Activated CD8-positive, alpha-beta memory T cell treated with anti-CD3 and anti-CD28 coated beads, Interleukin-2, amount 10 ng/mL, durations not matched to agents 7 days and 5 days (primary cell): ENCODE data around the gene SLC10A7. TPM values are rescaled to one million over a fixed set of nuclear protein-coding genes. Genes with fewer than 3 reads are reported as not detected.

ENCODE experiments used
- ATAC-seq: fragments of 150-1000 bp; cut with Tn5 transposase; one replicate; pipeline ENCODE4 v1.10.0; 2021; ENCODE audit warnings: moderate library complexity
- CTCF ChIA-PET: fragments of 350-600 bp; sonication (Branson Sonifier 250); formaldehyde crosslinking; loops from one replicate; lab custom pipeline; 2021; ENCODE audit warnings: antibody characterized with exemption; lab: Charles Lee
- DNase-seq: peaks from one replicate; pipeline ENCODE4 v3.0.0-alpha.2; 2020
- H3K27ac Mint-ChIP-seq: one replicate; pipeline ENCODE4 v1.8.0; 2021; ENCODE audit warnings: mild to moderate bottlenecking, mixed read lengths
- H3K27me3 Mint-ChIP-seq: one replicate; pipeline ENCODE4 v1.8.0; 2021; ENCODE audit warnings: mixed read lengths
- H3K36me3 Mint-ChIP-seq: one replicate; pipeline ENCODE4 v1.8.0; 2021; ENCODE audit warnings: mild to moderate bottlenecking, mixed read lengths
- H3K4me1 Mint-ChIP-seq: one replicate; pipeline ENCODE4 v1.8.0; 2021; ENCODE audit warnings: mixed read lengths
- H3K4me3 Mint-ChIP-seq: one replicate; pipeline ENCODE4 v1.8.0; 2021; ENCODE audit warnings: mild to moderate bottlenecking, moderate library complexity, mixed read lengths
- H3K9me3 Mint-ChIP-seq: one replicate; pipeline ENCODE4 v1.8.0; 2022; ENCODE audit warnings: low read depth, mixed read lengths
- total RNA-seq, 2 experiments: library from RNA; stranded (reverse); gene quantifications; one replicate each; pipeline ENCODE4 v1.2.3, GENCODE V29; 2021

Gene SLC10A7
- total RNA-seq, 2 experiments from 2014 or later: 21.4 to 23.9 TPM

DNA sequence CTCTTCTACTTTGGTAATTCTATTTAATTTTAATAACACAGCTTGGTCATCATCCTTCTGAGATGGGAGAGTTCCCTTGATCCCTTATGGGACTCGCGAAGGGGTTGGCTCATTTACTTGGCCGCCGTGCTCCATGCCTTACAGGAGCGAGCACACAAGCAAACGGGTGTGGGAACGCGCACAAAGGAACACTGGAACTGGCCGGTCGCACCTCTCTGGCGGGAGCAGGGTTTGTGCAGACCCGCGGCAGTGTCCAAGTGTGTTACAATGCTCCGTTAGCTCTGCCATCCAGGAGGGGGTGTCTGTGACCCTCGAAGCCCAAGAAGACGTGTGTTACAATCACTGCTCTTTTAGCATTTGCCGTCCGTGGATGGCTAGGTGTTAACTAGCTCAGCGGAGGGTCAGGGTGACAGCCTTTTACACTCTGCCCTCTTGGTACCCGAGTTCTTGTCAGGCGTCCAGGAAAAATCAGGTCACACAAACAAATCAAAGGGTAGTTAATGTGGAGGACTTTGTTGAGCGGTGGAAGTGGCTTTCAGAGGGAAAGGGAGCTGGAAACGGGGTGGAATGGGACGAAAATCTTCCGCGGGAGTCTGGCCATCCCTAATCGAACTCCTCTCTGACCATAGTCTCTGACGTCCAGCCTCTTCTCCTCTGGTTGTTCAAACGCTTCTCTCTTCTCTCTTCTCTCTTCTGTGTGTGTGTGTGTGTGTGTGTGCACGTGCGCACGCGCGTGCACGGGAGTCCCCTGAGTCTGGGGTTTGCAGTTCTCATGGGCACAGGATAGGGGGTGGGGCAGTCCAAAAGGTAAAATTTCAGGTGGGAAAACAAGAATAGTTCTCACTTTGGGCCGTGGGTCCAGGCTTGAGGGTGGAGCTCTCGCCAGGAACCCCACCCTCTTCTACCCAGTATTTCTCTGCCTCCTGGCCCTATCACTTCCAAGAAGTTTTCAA is 76.3 kb downstream of the SLC10A7 start:
- CTCF ChIA-PET: no interaction called here
- H3K27me3 Mint-ChIP-seq: no peaks in the 10 kb centered on the region
- DNase-seq (no peak), ATAC-seq (no peak)
- no peak overlapping the region for H3K4me3 Mint-ChIP-seq
- no peak overlapping the region for H3K27ac Mint-ChIP-seq
- H3K9me3 Mint-ChIP-seq: no peaks in the 10 kb centered on the region
- peaks cover 7% of the 10 kb centered on the region for H3K36me3 Mint-ChIP-seq
- H3K4me1 Mint-ChIP-seq: peaks cover 14% of the 10 kb centered on the region

DNA sequence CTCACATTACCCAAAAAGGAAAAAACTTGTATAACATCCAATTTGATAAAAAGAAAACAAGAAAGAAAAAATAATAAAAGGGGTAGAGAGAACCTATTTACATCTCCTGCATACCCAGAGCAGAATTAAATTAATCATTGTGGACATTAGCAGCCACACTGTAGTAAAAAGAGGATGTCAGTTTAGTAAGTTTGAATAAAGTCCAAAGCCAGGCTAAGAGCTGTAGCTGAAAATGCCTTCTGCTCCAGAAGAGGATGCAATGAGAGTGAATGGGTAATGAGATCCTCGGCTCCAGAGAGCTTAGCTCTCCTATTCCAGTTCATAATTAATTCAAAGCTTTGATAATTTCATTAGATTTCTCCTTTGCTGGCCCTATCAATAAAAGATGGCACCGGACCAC is 78.2 kb downstream of the SLC10A7 start:
- Mint-ChIP-seq H3K27ac (no peak overlapping the region), H3K4me3 (no peak overlapping the region), H3K4me1 (no peaks in the 10 kb centered on the region), H3K9me3 (no peaks in the 10 kb centered on the region), H3K36me3 (peaks cover 12% of the 10 kb centered on the region), H3K27me3 (no peaks in the 10 kb centered on the region)
- CTCF ChIA-PET: interaction anchor here (1.2 kb wide), 1 partner anchor 19 kb away, joined by 3 read pairs; no protein-coding TSS in a partner anchor
- ATAC-seq (no peak), DNase-seq (no peak)

DNA sequence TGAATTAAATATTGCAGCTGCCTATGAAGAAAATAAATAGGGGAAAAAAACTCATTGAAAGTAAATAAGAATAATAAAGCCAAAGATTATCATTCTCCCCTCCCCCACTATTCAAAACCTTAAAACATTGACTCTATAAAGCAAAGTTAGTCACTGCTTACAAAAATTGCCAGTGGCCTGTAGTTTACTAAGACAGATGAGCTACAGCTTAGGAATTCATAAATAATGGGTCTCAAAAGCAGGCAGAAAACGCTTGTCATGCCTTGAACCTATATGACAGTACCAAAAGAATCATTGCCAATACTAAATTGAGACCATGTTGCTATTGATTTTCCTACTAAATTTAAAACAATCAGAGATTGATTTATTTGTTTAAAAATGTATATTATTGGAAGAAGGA is 78.9 kb downstream of the SLC10A7 start:
- Mint-ChIP-seq H3K36me3 (peaks cover 12% of the 10 kb centered on the region), H3K27ac (no peak overlapping the region), H3K4me1 (no peaks in the 10 kb centered on the region), H3K4me3 (no peak overlapping the region), H3K27me3 (no peaks in the 10 kb centered on the region), H3K9me3 (no peaks in the 10 kb centered on the region)
- DNase-seq: no peak
- CTCF ChIA-PET: interaction anchor here (1.2 kb wide), 1 partner anchor 19 kb away, joined by 3 read pairs; no protein-coding TSS in a partner anchor
- ATAC-seq: no peak

DNA sequence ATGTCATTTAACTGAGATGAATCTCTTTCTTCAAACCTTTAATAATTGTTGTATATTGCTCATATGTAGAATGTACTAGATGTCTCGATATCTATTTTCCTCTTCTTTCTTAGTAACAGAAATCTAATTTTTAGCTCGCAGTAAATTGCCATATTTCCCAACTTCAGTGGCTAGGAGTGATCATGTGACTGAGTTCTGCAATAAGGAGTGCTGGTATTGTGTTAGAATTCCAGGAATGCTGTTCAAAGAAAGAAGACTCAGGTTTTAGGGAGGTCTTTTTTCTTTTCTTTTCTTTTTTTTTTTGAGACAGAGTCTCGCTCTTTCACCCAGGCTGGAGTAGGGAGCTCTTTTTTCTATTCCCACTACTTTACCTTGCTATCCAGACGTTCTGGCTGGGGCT is 81.7 kb downstream of the SLC10A7 start:
- Mint-ChIP-seq H3K27me3 (no peaks in the 10 kb centered on the region), H3K27ac (no peak overlapping the region), H3K4me1 (no peaks in the 10 kb centered on the region), H3K9me3 (no peaks in the 10 kb centered on the region), H3K36me3 (peaks cover 8% of the 10 kb centered on the region), H3K4me3 (no peak overlapping the region)
- CTCF ChIA-PET: no interaction called here
- DNase-seq (no peak), ATAC-seq (no peak)

DNA sequence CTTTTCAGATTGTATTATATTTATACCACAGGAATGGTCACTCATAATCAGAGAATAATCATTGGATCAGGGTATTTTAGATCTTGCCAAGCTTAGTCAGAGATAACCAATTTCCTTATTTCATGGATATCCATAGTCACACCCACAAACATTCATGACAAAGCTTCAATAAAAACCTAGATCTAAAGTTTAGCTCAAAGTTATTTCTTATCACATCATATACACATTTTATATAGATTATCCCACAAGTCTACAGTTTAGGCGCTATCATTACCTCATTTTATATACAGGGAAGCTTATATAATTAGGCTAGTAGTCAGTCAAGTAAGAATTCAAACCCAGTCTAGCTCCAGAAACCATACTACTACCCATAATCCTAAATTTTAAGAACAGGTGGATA is 82.3 kb downstream of the SLC10A7 start:
- Mint-ChIP-seq H3K4me3 (no peak overlapping the region), H3K27ac (no peak overlapping the region), H3K27me3 (no peaks in the 10 kb centered on the region), H3K36me3 (peaks cover 6% of the 10 kb centered on the region), H3K9me3 (no peaks in the 10 kb centered on the region), H3K4me1 (no peaks in the 10 kb centered on the region)
- DNase-seq (no peak), ATAC-seq (no peak)
- CTCF ChIA-PET: interaction anchor here (0.9 kb wide), 1 partner anchor 13 kb away, joined by 3 read pairs; no protein-coding TSS in a partner anchor

DNA sequence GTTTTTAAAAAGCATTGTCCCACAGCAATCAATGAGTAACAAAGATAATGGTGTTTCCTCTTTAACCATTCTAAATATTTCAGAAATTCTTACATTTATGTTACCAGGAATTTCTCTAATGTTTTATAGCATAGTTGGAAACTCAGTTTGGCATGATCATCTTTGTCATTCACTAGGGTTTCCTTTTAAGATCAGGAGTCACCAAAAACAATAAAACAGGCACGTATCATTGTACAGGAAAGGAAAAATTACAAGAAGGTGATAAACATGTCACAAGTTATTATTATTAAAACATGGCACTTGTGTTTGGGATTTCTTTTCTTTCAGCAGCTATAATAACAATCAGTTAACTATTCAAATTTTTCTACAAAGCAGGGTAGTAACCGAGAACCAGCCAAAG is 84.0 kb downstream of the SLC10A7 start:
- no peak for DNase-seq
- ATAC-seq: no peak
- H3K4me1 Mint-ChIP-seq: no peaks in the 10 kb centered on the region
- no peak overlapping the region for H3K4me3 Mint-ChIP-seq
- CTCF ChIA-PET: no interaction called here
- no peak overlapping the region for H3K27ac Mint-ChIP-seq
- H3K36me3 Mint-ChIP-seq: peaks cover 6% of the 10 kb centered on the region
- no peaks in the 10 kb centered on the region for H3K27me3 Mint-ChIP-seq
- no peaks in the 10 kb centered on the region for H3K9me3 Mint-ChIP-seq

DNA sequence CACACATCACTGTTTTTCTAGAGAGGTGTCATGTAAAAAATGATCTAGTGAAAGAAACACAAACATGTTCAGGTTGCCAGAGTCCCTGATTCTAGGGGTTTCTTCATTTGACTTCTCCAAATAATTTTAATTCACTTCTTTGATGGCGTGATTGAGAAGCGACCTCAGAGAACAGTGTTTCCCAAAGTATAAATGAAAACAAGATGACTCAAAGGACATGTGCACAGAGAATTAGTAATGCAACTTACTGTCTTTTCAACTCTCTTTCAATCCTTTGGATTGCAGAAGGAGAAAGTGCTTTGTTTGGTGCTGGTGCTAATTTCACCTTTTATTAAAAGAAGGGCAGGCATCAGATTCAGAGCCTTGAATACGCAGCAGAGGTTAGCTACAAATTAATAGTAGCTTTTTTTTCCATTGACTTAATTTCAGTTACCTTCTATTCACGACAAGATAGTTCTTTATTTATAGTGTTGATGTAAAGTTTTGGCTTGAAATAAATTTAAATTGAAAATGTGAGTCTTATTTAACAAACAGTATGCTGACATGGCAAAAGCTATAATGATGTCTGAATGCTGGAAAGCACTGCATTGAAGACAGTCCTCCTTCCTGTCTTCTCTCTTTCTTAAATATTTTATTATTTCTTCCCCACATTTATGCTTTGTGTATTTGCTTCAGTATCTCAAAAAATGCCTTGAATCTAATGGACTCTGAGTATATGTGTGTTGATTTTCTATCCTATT is 85.1 kb downstream of the SLC10A7 start:
- CTCF ChIA-PET: no interaction called here
- DNase-seq: no peak
- H3K9me3 Mint-ChIP-seq: no peaks in the 10 kb centered on the region
- H3K4me1 Mint-ChIP-seq: no peaks in the 10 kb centered on the region
- ATAC-seq: no peak
- H3K27ac Mint-ChIP-seq: no peak overlapping the region
- peaks cover 6% of the 10 kb centered on the region for H3K36me3 Mint-ChIP-seq
- no peaks in the 10 kb centered on the region for H3K27me3 Mint-ChIP-seq
- H3K4me3 Mint-ChIP-seq: no peak overlapping the region

DNA sequence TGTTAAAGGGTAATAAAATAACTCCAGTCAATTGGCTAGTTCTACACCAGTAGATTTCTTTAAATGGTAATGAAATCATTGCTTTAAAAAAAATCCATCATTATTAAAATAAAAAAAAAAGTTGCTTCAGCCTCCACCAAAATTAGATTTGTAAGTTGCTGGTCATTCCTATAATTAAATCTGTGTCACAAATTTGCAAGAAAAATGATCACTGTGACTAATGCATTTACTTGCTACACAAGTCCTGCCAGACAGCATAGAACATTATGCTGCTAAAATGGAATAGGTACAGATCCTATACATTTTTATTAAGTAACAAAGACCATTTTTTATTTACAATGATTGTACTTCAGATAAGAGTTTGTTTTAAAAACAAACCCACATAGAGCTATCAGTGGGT is 85.8 kb downstream of the SLC10A7 start:
- Mint-ChIP-seq H3K9me3 (no peaks in the 10 kb centered on the region), H3K27ac (no peak overlapping the region), H3K4me3 (no peak overlapping the region), H3K4me1 (no peaks in the 10 kb centered on the region), H3K36me3 (peaks cover 6% of the 10 kb centered on the region), H3K27me3 (no peaks in the 10 kb centered on the region)
- CTCF ChIA-PET: no interaction called here
- ATAC-seq (no peak), DNase-seq (no peak)

DNA sequence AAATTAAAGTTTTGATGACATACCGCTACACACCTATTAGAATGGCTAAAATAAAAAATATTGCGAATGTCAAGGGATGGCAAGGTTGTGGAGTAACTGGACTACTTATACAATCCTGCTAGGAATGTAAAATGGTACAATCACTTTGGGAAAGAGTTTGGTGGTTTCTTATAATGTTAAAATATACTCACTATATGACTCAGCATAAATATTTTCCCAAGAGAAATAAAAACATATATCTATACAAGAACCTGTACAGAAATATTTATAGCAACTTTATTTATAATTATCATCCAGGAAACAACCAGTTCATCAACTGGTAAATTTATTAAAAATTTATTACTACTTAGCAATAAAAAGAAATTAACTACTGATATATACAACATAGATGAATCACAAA is 89.7 kb downstream of the SLC10A7 start:
- no peaks in the 10 kb centered on the region for H3K9me3 Mint-ChIP-seq
- H3K4me1 Mint-ChIP-seq: no peaks in the 10 kb centered on the region
- ATAC-seq (no peak), DNase-seq (no peak)
- no peaks in the 10 kb centered on the region for H3K27me3 Mint-ChIP-seq
- no peak overlapping the region for H3K4me3 Mint-ChIP-seq
- peaks cover 1% of the 10 kb centered on the region for H3K36me3 Mint-ChIP-seq
- no peak overlapping the region for H3K27ac Mint-ChIP-seq
- CTCF ChIA-PET: no interaction called here

DNA sequence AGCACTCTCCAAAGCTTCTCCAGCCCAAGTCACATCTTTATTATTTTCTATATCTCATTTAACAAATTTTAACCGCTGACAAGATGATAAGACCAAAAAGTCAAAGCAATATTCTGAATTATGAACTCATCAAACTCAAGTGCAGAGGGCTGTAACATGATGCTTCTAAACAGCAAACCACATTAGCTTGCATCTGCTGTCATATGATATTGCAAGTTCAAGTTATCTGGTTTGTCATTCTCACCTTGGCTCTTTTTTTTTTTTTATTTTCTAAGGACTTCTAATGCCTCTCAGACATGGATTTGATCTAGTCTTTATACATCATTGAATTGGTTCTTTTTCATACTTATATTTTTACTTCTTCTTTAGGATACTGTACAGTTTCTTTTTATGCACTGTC is 93.4 kb downstream of the SLC10A7 start:
- no peak for ATAC-seq
- H3K9me3 Mint-ChIP-seq: no peaks in the 10 kb centered on the region
- H3K4me1 Mint-ChIP-seq: no peaks in the 10 kb centered on the region
- no peak overlapping the region for H3K4me3 Mint-ChIP-seq
- H3K27me3 Mint-ChIP-seq: no peaks in the 10 kb centered on the region
- no peak overlapping the region for H3K27ac Mint-ChIP-seq
- DNase-seq: no peak
- no peaks in the 10 kb centered on the region for H3K36me3 Mint-ChIP-seq
- CTCF ChIA-PET: no interaction called here

DNA sequence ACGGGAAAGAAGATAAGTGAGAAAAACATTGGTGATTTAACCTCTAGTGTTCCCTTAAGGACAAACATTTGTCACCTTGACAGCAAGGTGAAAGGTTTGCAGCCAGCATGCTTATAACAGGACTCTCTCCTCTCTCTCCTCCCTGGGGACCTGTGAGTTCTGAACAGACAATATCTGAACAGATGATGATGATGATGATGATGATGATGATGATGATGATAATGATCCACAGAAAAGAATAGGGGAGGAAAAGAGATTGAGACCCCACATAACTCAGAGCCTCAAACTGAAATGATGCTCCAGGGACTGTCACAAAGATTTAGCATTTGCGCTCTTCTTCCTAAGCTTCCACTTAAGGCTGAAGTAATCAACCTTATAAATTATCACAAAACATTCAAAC is 103.9 kb downstream of the SLC10A7 start:
- no peak overlapping the region for H3K4me3 Mint-ChIP-seq
- H3K4me1 Mint-ChIP-seq: no peaks in the 10 kb centered on the region
- ATAC-seq: no peak
- no peaks in the 10 kb centered on the region for H3K27me3 Mint-ChIP-seq
- no peaks in the 10 kb centered on the region for H3K9me3 Mint-ChIP-seq
- H3K36me3 Mint-ChIP-seq: no peaks in the 10 kb centered on the region
- DNase-seq: no peak
- CTCF ChIA-PET: no interaction called here
- H3K27ac Mint-ChIP-seq: no peak overlapping the region

DNA sequence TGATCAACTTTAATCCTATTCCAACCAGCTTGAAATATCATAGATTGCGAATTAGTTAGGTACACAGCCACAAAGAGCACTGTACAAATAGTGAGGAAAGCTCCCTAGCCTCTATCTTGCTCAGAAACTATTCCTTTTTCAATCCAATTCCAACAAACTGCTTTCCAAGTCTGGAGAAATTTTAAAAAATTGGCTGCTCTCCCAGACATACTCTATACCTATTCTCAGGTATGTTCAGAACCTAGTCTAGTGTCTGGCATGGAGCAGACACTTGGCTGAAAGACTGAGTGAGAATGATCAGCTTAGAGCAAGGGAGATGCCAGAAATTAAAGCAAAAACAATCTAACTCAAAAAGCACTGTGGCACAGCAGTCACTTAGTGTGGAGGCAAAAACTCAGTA is 105.9 kb downstream of the SLC10A7 start:
- CTCF ChIA-PET: no interaction called here
- Mint-ChIP-seq H3K4me1 (no peaks in the 10 kb centered on the region), H3K36me3 (no peaks in the 10 kb centered on the region), H3K4me3 (no peak overlapping the region), H3K27me3 (no peaks in the 10 kb centered on the region), H3K9me3 (no peaks in the 10 kb centered on the region), H3K27ac (no peak overlapping the region)
- ATAC-seq (no peak), DNase-seq (no peak)

DNA sequence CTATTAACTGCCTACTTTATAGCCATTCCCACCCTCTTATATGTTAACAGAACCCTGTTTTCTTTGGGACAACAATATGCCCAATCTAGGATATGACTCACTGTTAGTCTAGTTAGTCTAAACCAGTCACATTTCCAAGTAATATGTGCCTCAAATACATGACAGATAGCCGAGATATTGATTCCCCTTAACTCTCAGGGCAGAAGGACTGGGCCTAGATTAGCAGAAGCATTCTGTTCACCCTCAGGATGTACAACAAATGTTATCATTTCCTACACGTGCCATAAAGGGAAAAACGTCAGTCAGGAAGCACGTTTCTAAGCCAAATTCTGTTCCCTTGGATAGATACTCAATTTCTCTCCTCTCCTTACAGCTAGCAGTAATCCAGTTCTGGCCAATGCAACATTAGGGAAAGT is 114.1 kb downstream of the SLC10A7 start:
- H3K27ac Mint-ChIP-seq: no peak overlapping the region
- H3K27me3 Mint-ChIP-seq: no peaks in the 10 kb centered on the region
- ATAC-seq (no peak), DNase-seq (no peak)
- CTCF ChIA-PET: no interaction called here
- no peaks in the 10 kb centered on the region for H3K9me3 Mint-ChIP-seq
- no peaks in the 10 kb centered on the region for H3K4me1 Mint-ChIP-seq
- no peak overlapping the region for H3K4me3 Mint-ChIP-seq
- H3K36me3 Mint-ChIP-seq: no peaks in the 10 kb centered on the region

DNA sequence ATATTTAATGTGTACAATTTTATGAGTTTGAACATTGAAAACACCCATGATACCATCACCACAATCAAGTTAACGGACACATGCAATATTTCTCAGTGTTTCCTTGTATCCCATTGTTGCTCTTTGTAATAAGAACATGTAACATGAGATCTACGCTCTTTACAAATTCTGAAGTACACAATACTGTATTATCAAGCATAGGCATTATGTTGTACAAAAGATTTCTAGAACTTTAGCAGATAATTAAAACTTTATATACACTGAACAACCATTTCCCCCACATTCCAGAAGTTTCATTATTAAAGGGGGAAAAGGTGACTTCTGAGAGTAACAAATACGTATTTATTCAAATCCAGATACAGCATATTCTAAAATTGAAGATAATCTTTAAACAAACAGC is 114.5 kb downstream of the SLC10A7 start:
- ATAC-seq (no peak), DNase-seq (no peak)
- Mint-ChIP-seq H3K36me3 (no peaks in the 10 kb centered on the region), H3K9me3 (no peaks in the 10 kb centered on the region), H3K27me3 (no peaks in the 10 kb centered on the region), H3K4me3 (no peak overlapping the region), H3K4me1 (no peaks in the 10 kb centered on the region), H3K27ac (no peak overlapping the region)
- CTCF ChIA-PET: no interaction called here
